ENCODE measurements around the gene RBM14. TPM values are rescaled to one million over a fixed set of nuclear protein-coding genes. Genes with fewer than 3 reads are reported as not detected.

RBM14 gene
- polyA plus RNA-seq, 1 donor, result 68.5 TPM

Other genes with a start within 250 kb of the RBM14 start
- gene SLC29A2, start 244.9 kb upstream of the RBM14 start, polyA plus RNA-seq, result 13.2 TPM
- gene NPAS4, start 195.6 kb upstream of the RBM14 start, polyA plus RNA-seq, result 1.7 TPM
- gene MRPL11, start 177.8 kb upstream of the RBM14 start, polyA plus RNA-seq, result 69.5 TPM
- gene PELI3, start 149.7 kb upstream of the RBM14 start, polyA plus RNA-seq, result 5.1 TPM
- 28.8 TPM for gene DPP3, start 136.2 kb upstream of the RBM14 start, polyA plus RNA-seq
- 40.8 TPM for gene BBS1, start 106.0 kb upstream of the RBM14 start, polyA plus RNA-seq
- gene ZDHHC24, start 70.6 kb upstream of the RBM14 start, polyA plus RNA-seq, result 8.5 TPM
- 0.22 TPM for gene ACTN3, start 69.7 kb upstream of the RBM14 start, polyA plus RNA-seq
- gene CTSF, start 48.0 kb upstream of the RBM14 start, polyA plus RNA-seq, result 11.9 TPM
- gene CCDC87, start 23.6 kb upstream of the RBM14 start, polyA plus RNA-seq, result 0.09 TPM
- gene CCS, start 23.4 kb upstream of the RBM14 start, polyA plus RNA-seq, result 55.8 TPM
- gene RBM4, start 22.1 kb downstream of the RBM14 start, polyA plus RNA-seq, result 145 TPM
- gene RBM4B, start 61.3 kb downstream of the RBM14 start, polyA plus RNA-seq, result 38.9 TPM
- gene SPTBN2, start 112.6 kb downstream of the RBM14 start, polyA plus RNA-seq, result 7.1 TPM
- 27.2 TPM for gene RCE1, start 226.8 kb downstream of the RBM14 start, polyA plus RNA-seq
- 15.7 TPM for gene LRFN4, start 240.4 kb downstream of the RBM14 start, polyA plus RNA-seq